ENCODE data around the gene ROPN1L.
"Not testable (repeated sequence)": the region's sequence is repeated elsewhere in the genome, so short reads cannot be mapped to it uniquely, and the experiment has no call there.

The ROPN1L gene

GRCh38 chr5:10441083-10441991 lies at the start of gene ROPN1L:
Gene ROPN1L, plus strand, starts transcription at chr5:10441879. Its CDS starts 289 bp downstream, at chr5:10442168.
- DNase-seq, result peak; percentile 95

GRCh38 chr5:10392567-10393328 lies 48.9 kb upstream of the ROPN1L start:
- not testable (repeated sequence) for DNase-seq

GRCh38 chr5:10393491-10393890 lies 48.2 kb upstream of the ROPN1L start:
- DNase-seq, result no peak

GRCh38 chr5:10396552-10396951 lies 45.1 kb upstream of the ROPN1L start:
- no peak for DNase-seq

- DNase-seq, result no peak
Measured at GRCh38 chr5:10399839-10400238, 41.8 kb upstream of the ROPN1L start.

- DNase-seq, result no peak
Measured at GRCh38 chr5:10400411-10400810, 41.3 kb upstream of the ROPN1L start.

GRCh38 chr5:10400831-10401230 lies 40.8 kb upstream of the ROPN1L start:
- DNase-seq, result no peak

GRCh38 chr5:10401498-10401897 lies 40.2 kb upstream of the ROPN1L start:
- no peak for DNase-seq

- DNase-seq, result no peak
Measured at GRCh38 chr5:10403829-10404228, 37.9 kb upstream of the ROPN1L start.

- DNase-seq, result no peak
Measured at GRCh38 chr5:10406651-10407050, 35.0 kb upstream of the ROPN1L start.

- DNase-seq, result no peak
Measured at GRCh38 chr5:10409504-10409903, 32.2 kb upstream of the ROPN1L start.

GRCh38 chr5:10410662-10411061 lies 31.0 kb upstream of the ROPN1L start:
- DNase-seq, result no peak

- DNase-seq, result no peak
Measured at GRCh38 chr5:10411336-10411735, 30.3 kb upstream of the ROPN1L start.

GRCh38 chr5:10416868-10417267 lies 24.8 kb upstream of the ROPN1L start:
- DNase-seq, result no peak

GRCh38 chr5:10418654-10419345 lies 22.9 kb upstream of the ROPN1L start:
- no peak for DNase-seq

- DNase-seq, result no peak
Measured at GRCh38 chr5:10420468-10420867, 21.2 kb upstream of the ROPN1L start.

GRCh38 chr5:10420932-10421331 lies 20.7 kb upstream of the ROPN1L start:
- no peak for DNase-seq

GRCh38 chr5:10421896-10422691 lies 19.6 kb upstream of the ROPN1L start:
- DNase-seq, result no peak

- no peak for DNase-seq
Measured at GRCh38 chr5:10423022-10423421, 18.7 kb upstream of the ROPN1L start.

GRCh38 chr5:10424124-10424731 lies 17.5 kb upstream of the ROPN1L start:
- no peak for DNase-seq

- DNase-seq, result no peak
Measured at GRCh38 chr5:10427201-10427600, 14.5 kb upstream of the ROPN1L start.

GRCh38 chr5:10427978-10428377 lies 13.7 kb upstream of the ROPN1L start:
- DNase-seq, result no peak
